ENCODE measurements around the gene MYADM.

DNA sequence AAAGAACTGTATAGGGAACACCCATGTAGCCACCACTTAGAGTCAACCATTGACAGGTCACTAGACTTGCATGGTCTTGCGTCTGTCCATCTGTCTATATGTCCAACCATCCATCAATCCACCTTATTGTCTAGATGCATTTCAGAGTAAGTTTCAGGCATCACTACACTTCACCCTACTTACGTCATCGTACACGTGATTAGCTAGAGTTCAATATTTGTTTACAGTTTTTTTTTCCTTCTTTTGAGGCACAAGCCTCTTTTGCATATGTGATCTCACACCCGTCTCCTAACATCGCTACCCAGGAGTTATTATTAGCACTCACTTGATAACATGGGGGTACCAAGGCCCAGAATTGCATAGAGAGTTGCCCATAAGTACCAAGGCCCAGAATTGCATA lies 48.3 kb downstream of the MYADM start:
- no peak for TF ChIP-seq EZH2 (IDR thresholded peaks at IDR 0.05)
- no peak for TF ChIP-seq POLR2AphosphoS5 (IDR thresholded peaks at IDR 0.05; ENCODE audit: borderline replicate concordance, low read depth, low read length)

Data from SK-N-MC (cell line).